ENCODE results near the gene FUOM.
A peak's percentile ranks its signal among the peaks of the same experiment; 100 is the strongest.

FUOM gene

GRCh38 chr10:133350283-133350949 is 7.4 kb downstream of the FUOM start:
- no peak for DNase-seq (ENCODE audit: low spot score)

GRCh38 chr10:133349577-133350011 is 8.2 kb downstream of the FUOM start:
- DNase-seq (ENCODE audit: low spot score): no peak

DNA sequence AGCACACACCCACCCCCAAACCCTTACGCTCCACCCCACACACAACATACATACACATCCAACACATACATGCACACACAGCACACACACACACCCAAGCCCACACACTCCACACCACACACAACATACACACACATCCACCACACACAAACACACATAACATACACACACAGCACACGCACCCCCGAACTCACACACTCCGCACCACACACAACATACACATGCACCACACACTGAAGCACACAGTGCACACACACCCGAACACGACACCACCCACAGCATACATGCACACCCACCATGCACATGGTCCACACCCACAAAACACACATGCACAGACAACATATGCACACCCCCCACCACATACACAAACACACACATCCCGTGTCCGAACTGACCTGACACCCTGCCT is 8.7 kb downstream of the FUOM start:
- DNase-seq (ENCODE audit: low spot score): no peak

DNA sequence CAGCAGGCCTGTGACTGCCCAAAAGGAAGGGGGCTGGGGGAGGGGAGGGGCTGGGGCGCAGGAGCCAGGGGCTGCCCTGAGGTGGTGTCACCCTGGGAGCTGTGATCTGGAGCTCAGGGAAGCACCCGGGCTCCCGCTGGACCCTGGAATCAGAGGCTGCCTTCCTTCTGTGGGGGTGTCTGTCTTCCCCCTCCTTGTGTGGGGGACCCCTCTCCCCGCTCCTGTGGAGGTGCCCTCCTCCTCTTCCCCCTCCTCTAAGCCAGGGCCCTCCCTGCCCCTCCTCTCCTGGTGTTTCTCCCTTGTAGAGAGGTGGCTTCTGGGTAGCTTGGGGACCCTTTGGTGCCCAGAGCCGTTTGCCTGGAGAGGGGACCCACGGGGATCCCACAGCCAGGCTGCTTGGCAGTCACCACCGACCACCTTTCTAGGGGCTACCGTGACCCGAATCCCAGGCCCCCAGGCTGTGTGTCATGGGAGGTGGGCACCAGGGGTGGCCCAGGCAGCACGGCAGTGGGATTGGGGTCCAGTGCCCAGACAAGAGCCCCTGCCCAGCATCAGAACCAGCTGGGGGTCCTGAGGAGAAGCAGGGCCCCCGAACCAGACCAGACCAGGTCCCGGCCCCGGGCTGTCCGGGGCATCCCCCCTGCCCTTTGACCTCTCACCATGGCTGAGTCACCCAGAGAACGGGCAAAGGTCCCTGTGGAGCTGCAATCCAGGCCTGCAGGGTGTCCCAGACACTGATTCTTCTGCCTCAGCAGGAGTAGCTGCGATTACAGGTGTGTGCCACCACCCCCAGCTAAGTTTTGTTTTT is 9.9 kb downstream of the FUOM start:
- DNase-seq (ENCODE audit: low spot score): no peak

DNA sequence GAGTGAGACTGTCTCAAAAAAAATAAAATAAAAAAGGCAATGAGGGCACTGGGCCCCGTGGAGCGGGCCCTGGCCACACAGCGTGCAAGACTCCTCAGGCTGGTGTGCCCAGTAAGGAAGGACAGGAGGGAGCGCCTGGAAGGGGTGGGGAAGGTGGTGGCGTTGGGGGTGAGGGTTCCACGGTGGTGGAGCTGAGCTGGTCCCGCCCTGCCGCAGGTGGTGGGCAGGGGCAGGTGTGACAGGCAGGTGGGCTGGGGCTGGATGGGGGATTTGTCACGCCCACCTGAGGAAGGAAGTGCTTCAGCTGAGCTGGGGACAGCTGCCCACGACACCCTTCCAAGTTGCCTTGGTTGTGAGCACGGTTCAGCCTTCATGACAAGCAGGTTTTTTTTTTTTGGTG is 11.4 kb downstream of the FUOM start:
- no peak for DNase-seq (ENCODE audit: low spot score)

- DNase-seq (ENCODE audit: low spot score): no peak
Measured at GRCh38 chr10:133344236-133344635, 13.6 kb downstream of the FUOM start.

- no peak for DNase-seq (ENCODE audit: low spot score)
Measured at GRCh38 chr10:133343558-133343957, 14.3 kb downstream of the FUOM start.

DNA sequence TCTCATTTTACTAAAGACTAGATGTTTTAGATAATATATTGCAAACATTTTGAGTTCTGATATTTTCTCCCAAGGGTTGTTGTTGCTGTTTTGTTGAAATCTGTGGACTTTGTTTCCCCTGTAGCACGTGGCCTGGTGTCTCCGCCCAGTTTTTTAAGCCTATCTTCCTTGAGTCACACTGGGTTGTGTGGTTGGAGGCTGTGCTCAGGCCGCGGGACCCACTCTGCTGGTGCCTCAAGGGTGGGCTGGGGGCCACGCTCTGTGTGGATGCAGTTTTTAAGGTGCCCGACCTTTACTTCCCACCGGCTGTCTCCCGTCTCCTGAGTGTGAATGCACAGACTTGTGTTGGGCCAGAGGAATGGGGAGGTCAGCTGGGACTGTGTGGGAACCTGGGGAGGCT is 14.9 kb downstream of the FUOM start:
- DNase-seq (ENCODE audit: low spot score): no peak

DNA sequence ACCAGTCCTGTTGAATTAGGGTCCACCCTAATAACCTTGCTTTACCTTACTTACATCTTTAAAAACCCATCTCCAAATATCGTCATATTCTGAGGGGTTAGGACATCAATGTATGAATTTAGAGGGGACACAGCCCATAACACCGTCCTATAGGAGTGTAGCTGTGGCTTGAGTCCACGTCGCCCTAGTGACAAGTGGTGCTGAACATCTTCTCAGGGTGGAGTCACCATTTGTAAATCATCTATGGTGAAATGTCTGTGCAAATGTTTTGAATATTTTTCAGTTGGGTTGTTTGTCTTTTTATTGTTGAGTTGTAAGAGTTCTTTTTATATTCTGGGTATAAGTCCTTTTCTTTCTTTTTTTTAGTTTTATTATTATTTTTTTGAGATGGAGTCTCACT is 15.8 kb downstream of the FUOM start:
- no peak for DNase-seq (ENCODE audit: low spot score)

GRCh38 chr10:133339708-133340380 is 18.0 kb downstream of the FUOM start:
- DNase-seq (ENCODE audit: low spot score): no peak

- DNase-seq (ENCODE audit: low spot score): no peak
Measured at GRCh38 chr10:133338080-133339071, 19.4 kb downstream of the FUOM start.

DNA sequence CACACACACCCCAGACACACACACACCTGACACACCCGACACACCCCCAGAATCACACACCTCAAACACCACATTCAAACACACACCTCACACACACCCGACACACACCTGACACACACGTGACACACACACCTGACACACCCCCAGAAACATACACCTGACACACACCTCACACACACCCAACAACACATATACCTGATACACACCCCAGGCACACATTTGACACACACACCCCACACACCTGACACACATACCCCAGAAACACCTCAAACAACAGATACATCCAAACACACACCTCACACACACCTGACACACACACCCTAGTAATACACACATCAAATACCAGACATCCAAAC is 20.5 kb downstream of the FUOM start:
- no peak for DNase-seq (ENCODE audit: low spot score)

DNA sequence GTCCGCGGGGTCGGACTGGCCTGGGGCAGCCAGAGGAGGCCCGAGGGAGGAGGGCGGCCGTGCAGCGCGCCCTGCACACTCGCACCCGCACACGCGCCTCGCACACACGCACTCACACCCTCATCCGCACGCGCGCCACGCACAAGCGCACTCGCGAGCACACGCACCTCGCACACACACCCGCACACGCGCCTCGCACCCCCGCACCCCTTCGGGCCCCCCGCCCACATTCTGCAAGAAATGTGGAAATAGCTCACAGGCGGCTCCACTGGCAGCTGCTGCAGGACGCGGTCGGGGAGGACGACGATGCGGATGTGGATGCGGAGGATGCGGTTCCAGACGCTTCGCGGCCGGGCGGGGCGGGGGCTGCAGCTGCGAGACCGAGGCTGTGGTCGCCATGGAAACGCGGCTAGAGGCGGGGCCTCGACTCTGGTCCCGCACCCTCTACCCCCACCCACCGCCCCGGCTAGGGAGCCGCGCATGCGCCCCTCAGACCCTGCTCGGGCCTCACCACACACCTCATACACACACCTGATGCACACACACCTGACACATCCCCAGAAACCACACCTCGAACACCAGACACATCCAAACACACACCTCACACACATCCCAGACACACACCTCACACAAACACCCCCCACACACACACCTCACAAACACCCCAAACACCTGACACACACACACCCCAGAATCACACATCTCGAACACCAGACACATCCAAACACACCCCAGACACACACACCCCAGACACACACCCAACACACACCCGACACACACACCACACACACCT is 21.0 kb downstream of the FUOM start, which contains the start of gene CALY:
Gene CALY (minus strand): TSS at position 320 of the 793 bp plus-strand sequence. CDS start 7,907 bp downstream, outside the sequence.
- DNase-seq (ENCODE audit: low spot score): no peak

DNA sequence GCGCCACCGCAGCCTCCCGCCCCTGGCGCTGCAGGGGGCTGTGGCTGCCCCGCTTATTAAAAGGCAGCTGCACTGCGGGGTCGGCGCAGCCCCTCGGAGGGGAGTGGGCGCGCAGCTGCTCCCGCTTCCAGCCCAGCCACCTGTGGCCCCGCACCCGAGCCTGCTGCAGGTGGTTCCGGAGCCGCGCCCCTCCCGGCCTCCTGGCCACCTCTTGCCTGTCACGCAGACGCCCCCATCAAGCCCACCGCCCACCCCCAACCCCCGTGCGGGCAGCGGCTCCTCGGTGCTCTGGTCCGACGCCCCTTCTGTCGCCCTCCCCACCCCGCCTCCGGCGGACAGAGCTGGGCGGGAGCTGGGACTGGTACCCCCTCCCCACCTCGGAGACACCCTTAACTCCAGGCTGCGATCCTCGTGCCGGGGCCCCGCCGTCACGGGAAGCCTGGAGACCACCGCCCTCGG is 21.7 kb downstream of the FUOM start:
- no peak for DNase-seq (ENCODE audit: low spot score)

- DNase-seq (ENCODE audit: low spot score): no peak
Measured at GRCh38 chr10:133335246-133336117, 22.3 kb downstream of the FUOM start.

DNA sequence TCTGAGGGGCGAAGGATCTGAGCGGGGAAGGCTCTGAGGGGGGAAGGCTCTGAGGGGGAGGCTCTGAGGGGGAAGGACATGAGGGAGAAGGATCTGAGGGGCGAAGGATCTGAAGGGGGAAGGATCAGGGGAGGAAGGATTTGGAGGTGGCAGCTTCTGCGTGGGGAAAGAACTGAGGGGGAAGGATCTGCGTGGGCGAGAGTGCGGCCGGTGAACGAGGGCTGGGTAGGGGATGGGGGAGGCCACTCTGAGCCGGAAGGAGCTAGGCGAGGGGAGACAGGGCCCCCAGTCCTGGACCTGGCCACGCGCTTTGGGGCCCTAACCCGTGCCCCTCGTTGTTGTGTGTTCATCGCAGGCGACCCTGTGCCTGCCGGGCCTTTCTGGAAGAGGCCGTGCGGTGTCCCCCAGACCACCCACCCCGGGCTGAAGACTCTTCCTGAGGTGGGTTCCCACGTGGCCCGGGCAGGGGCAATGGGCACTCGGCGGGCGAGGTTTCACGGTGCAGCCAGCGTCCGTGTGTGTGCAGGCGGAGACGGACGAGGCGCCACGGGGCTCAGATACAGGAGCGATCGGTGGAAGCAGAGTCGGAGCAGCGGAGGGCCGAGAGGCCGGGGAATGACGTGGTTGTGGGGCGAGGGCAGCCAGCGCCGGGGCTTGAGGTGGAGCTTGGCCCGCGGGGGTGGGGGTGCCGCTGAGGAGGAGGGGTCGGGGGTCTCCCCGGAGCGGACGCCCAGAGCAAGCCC is 23.1 kb downstream of the FUOM start:
- DNase-seq (ENCODE audit: low spot score): no peak

DNA sequence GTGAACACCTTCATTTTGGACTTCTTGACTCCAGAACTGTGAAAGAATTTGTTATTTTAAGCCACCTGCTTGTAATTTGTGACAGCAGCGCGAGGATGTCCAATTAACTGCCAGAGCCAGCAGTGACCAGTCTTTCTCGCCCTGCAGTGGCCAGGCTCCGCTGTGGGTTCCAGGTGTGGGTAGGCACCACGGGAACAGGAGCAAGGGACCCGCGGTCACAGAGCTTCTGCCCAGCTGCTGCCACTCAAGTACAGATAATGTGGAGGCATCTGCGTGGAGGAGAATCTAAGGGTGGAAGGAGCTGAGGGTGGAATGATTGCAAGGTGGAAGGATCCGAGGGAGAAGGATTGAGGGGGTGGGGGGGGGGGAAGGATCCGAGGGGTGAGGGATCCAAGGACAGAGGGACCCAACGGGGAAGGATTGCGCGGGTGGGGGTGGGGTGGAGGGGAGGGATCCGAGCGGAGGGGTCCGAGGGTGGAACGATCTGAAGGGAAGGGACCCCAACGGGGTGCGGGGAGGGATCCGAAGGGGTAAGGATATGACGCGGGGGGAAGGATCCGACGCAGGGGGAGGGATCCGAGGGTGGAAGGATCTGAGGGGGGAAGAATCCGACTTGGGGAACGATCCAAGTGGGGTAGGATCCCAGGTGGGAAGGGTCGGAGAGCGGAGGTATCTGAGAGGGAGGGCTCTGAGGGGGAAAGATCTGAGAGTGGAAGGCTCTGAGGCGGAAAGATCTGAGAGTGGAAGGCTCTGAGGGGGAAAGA is 24.7 kb downstream of the FUOM start:
- no peak for DNase-seq (ENCODE audit: low spot score)

GRCh38 chr10:133329491-133330202 is 28.2 kb downstream of the FUOM start:
- DNase-seq (ENCODE audit: low spot score): peak; percentile 80

All from hematopoietic multipotent progenitor cell treated with erythropoietin and hydrocortisone succinate and interleukin-3 and kit ligand, for 15 days (in vitro differentiated cells).